Suprapubic skin (tissue), 4 donors: Measurements from ENCODE around the gene OR2B2.

Source experiments
- POLR2A ChIP-seq, 2 donors: fragments of 450-650 bp; IDR thresholded peaks; one replicate each; pipeline ENCODE4 v1.6.1; 2017; ENCODE audit warnings: antibody characterized with exemption in 2 of 2, mild to moderate bottlenecking in 2 of 2, moderate library complexity in 2 of 2
- POLR2AphosphoS5 ChIP-seq, 3 donors: sonication (generic); formaldehyde crosslinking; IDR thresholded peaks; one replicate each; pipeline ENCODE4 v1.6.1; 2017; ENCODE audit warnings: antibody characterized with exemption in 3 of 3
- TF ChIP-seq, protein P1 (sequence below), 2 donors: fragments of 200-600 bp in 1 of 2; fragments of 450-650 bp in 1 of 2; sonication (generic) in 1 of 2; IDR thresholded peaks; one replicate each; pipeline ENCODE4 v1.5.1; 2016 to 2019; ENCODE audit warnings: antibody characterized with exemption in 2 of 2, mild to moderate bottlenecking in 1 of 2, moderate library complexity in 1 of 2

- TF ChIP-seq, protein P1, sequence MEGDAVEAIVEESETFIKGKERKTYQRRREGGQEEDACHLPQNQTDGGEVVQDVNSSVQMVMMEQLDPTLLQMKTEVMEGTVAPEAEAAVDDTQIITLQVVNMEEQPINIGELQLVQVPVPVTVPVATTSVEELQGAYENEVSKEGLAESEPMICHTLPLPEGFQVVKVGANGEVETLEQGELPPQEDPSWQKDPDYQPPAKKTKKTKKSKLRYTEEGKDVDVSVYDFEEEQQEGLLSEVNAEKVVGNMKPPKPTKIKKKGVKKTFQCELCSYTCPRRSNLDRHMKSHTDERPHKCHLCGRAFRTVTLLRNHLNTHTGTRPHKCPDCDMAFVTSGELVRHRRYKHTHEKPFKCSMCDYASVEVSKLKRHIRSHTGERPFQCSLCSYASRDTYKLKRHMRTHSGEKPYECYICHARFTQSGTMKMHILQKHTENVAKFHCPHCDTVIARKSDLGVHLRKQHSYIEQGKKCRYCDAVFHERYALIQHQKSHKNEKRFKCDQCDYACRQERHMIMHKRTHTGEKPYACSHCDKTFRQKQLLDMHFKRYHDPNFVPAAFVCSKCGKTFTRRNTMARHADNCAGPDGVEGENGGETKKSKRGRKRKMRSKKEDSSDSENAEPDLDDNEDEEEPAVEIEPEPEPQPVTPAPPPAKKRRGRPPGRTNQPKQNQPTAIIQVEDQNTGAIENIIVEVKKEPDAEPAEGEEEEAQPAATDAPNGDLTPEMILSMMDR (IDR thresholded peaks at IDR 0.05) = no peak
- no peak for TF ChIP-seq POLR2AphosphoS5 (IDR thresholded peaks at IDR 0.05)
- TF ChIP-seq POLR2A (IDR thresholded peaks at IDR 0.05) = no peak
These were observed 23.6 kb downstream of the OR2B2 start for GRCh38 chr6:27888566-27888965.
